ENCODE results near the gene TSC2.
"Not testable (repeated sequence)": the region's sequence is repeated elsewhere in the genome, so short reads cannot be mapped to it uniquely, and the experiment has no call there.

The TSC2 gene

DNA sequence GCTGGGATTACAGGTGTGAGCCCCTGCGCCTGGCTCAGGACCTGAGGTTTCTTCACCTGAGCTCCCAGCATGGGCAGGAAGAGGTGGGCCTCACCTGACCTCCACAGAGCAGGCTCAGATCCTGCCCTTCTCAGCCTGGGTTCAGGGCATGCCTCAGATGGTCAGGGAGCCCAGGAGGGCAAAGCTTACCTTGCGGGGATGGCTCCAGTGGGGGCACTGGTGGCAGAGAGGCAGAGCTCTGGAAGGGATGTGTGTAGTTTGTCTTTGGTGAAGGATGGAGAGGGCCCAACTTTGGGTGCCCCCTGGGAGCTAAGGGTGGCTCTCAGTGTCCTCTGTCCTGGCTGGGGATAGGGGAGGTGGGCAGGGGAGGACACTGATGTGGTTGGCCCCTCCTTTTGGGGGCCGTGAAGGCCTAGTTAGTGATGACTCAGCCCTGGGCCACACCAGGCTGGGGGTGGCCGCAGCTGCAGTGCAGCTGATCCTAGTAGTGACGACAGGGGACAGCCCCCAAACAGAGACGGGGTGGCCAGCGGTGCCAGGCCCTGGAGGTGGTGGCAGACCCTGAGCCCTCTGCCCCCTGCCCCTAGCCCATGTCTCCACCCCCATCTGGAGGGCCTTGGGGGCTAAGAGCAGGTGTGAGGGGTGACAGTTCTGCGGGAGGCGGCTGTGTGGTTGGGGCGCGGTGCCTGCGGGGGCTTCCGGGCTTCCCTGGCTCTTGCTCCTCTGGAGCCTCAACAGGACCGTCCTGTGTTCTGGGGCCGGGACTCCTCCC lies 15.3 kb upstream of the TSC2 start:
- DNase-seq = no peak

GRCh38 chr16:2033057-2033908 lies 14.5 kb upstream of the TSC2 start:
- no peak for DNase-seq

DNA sequence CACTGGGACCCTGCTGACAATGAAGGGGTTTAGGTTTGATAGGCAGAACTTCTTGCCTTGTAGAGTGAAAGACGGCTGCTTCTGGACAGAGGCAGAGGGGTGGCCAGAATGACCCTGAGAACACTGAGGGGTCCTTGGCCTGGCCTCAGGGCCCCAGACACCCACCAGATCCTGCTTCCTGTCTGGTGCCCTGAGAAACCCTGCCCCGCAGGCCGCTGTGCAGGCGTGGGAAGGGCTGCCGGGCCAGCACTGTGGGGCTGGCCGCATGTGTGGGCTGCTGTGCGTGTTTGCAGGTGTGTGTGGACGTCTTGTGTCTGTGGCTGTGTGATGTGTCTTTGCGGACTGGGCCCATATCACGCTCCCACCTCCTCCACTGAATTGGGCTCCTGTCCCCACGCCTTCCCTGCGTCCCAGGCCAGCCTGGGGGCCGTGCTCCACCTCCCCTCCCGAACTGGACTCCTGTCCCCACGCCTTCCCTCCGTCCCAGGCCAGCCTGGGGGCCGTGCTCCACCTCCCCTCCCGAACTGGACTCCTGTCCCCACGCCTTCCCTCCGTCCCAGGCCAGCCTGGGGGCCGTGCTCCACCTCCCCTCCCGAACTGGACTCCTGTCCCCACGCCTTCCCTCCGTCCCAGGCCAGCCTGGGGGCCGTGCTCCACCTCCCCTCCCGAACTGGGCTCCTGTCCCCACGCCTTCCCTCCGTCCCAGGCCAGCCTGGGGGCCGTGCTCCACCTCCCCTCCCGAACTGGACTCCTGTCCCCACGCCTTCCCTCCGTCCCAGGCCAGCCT lies 13.7 kb upstream of the TSC2 start:
- not testable (repeated sequence) for DNase-seq

GRCh38 chr16:2034696-2035430 lies 12.9 kb upstream of the TSC2 start:
- no peak for DNase-seq

GRCh38 chr16:2035431-2036199 lies 12.2 kb upstream of the TSC2 start:
- no peak for DNase-seq

GRCh38 chr16:2036200-2036966 lies 11.4 kb upstream of the TSC2 start:
- no peak for DNase-seq

DNA sequence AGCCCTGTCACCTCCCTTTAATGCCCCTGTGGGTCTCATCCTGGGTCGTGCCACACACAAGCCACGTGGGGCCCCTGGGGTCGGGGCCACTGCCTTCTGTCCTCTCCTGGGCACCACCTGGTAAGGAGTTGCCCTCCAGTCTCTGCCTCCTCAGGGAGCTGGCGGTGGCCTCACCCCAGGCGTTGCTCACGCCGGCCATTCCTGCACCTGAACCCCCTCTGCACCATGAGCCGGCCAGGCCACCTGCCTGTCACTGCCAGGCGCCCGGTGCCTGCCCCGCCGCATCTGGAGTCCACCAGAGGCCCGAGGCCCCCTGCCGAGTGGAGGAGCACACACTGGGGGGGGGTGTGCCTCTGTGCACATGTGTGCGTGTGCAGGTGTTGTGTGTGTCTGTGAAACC lies 10.7 kb upstream of the TSC2 start:
- DNase-seq = no peak

- DNase-seq = no peak
These were observed 10.0 kb upstream of the TSC2 start for GRCh38 chr16:2037647-2038381.

DNA sequence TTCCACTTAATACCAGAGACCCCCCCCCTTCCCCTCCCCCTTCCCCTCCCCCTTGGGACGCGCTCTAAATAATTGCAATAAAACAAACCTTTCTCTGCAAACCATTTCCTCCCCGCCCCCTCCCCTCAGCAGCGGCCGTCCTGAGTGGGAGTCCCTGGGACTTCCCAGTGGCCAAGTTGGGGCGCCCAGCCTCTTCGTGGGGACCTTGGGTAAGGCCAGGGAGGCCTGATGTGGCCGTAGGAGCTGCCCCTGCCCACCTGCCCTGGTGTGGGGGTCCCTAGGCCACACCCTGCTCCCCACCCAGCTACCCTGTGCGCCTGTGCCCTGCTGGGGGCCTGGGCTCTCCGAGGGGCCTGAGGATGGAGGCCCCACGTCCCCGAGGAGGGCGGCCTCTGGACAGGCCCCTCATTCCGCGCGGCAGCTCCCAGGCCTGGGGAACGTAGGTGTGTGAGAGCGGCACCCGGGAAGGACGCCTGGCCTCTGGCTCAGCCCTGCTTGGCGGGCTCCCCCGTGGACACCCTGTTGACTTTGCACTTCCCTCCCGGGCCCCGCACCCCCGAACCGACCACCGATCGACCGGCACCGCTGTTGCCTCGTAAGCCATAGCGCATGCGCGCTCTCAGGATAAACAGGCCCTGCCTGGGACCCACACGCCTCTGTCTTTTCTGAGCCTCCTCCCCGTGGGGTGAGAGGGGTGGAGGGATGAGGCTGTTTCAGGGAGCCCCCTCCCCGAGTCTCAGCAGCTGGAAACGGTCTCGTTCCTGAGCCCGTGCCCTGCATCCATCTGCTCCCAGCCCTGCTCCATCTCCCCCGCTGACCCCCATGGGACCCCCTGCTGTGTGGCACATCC lies 9.2 kb upstream of the TSC2 start:
- DNase-seq = no peak

DNA sequence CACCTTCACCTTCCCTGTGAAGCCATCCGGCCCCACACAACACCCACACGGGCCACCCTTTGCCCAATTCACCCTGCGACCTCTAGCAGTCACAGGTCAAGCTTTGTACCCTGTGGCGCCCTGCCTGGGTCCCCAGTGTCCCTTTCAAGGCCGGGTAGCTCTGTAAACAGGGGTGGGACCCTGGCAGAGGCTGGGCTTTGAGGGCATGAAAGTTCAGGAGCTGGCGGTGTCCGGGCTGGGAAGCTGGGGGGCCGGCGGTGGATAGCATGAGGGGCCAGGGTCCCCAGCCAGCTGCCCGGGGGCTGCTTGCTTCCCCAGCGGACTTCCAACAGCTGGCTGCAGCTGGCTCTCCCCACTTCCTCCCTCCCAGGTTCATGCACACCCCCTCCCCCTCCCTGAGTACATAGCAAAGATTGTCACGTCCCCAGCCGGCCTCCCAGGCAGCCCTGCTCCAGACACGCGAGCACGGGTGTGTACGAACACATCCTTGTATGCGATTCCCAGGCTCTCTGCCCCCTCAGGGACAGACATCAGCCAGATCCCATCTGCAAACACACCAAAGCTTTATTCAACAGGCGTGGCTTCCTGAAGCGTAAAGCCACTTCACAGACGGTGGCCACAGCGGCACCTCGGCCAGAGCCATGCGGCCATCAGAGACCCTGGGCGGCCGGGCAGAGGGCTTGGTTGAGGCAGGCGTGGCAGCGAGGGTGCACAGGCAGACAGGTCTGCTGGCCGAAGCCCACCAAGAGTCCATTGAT lies 8.3 kb upstream of the TSC2 start:
- no peak for DNase-seq

- no peak for DNase-seq
These were observed 7.6 kb upstream of the TSC2 start for GRCh38 chr16:2040041-2040786.

GRCh38 chr16:2040787-2041522 lies 6.8 kb upstream of the TSC2 start:
- peak; percentile 53 for DNase-seq

DNA sequence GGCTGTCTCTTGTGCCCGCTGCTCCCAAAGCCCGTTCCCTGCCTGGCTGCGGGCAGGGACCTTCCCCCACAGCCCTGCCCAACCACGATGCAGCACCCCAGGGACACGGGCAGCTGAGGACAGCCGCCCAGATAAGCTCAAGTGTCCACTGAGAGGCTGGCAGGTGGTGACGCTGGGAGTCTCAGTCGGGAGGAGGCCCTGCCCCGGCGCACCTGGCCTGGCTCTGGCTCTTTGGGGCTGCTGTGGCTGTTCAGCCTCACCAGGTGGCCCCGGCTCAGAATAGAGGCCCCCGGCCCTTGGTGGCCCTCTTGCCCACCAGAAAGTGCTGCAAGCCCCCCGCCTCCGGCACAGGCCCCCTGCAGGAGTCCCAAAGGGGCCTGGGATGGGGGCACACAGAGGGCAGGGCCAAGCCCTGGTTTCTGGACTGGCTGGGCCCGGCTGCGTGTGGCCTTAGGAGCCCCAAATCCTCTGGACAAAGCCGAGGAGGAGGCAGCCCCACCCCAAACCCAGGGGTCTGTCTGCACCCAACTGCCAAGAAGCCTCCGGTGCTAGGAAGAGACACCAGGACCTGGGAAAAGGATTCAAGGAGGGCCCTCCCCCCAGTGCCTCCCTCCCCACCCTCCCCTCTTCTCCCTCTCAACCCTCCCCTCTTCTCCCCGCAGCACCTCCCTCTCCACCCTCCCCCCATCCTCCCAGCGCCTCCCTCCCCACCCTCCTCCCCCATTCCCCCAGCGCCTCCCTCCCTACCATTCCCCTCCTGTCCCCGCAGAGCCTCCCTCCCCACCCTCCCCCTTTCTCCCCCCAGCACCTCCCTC lies 5.4 kb upstream of the TSC2 start:
- DNase-seq = peak; percentile 88

DNA sequence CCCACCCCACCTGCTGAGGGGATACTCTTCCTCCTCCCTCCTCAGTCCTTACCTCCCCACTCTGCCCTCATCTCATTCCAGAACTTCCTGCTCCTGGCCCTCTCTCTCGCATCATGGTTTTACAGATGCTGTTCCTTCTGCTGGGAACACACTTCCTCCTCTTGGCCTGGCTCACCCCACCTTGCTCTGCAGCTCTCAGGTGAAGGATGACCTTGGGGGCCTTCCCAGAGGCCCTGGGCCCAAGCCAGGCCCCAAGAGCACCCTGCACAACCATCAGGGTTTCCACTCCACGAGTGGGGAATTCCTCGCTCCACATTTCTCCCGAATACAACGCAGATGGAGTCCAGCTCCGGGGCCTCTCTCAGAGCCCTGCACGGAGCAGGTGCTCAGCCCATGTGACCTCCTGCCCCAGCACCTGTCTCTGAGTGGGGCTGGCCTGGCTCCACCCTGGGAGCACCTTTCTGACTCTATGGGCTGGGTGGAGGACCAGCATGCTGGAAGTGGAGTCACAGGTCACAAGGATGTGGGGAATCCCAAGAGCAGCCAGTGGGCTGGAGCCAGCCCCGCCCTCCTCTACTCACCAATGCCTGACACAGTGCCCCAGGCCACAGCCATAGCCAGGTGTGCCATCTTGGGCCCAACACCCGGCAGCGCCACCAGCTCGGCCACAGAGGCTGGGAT lies 4.7 kb upstream of the TSC2 start:
- peak; percentile 47 for DNase-seq

- DNase-seq = no peak
These were observed 3.9 kb upstream of the TSC2 start for GRCh38 chr16:2043667-2044451.
